Mesothelial cell of epicardium (in vitro differentiated cells): ENCODE data around the gene FRMD4A. TPM values are rescaled to one million over a fixed set of nuclear protein-coding genes. Genes with fewer than 3 reads are reported as not detected.

ENCODE experiments used
- DNase-seq, 2 experiments: peaks; one replicate each; pipeline ENCODE4 v3.0.0; 2021; ENCODE audit warnings: low spot score in 2 of 2; ENCODE audit not compliant: unreplicated experiment in 2 of 2
- H3K27ac Mint-ChIP-seq: 2 replicates; pipeline ENCODE4 v1.8.0; 2021; ENCODE audit warnings: mixed read lengths
- H3K27me3 Mint-ChIP-seq: 2 replicates; pipeline ENCODE4 v1.8.0; 2021; ENCODE audit warnings: low read depth, mixed read lengths
- H3K36me3 Mint-ChIP-seq: 2 replicates; pipeline ENCODE4 v1.8.0; 2021; ENCODE audit warnings: mixed read lengths
- H3K4me1 Mint-ChIP-seq: 2 replicates; pipeline ENCODE4 v1.8.0; 2021; ENCODE audit warnings: mixed read lengths
- H3K4me3 Mint-ChIP-seq: 2 replicates; pipeline ENCODE4 v1.8.0; 2021; ENCODE audit warnings: mild to moderate bottlenecking, moderate library complexity, mixed read lengths
- H3K9me3 Mint-ChIP-seq: 2 replicates; pipeline ENCODE4 v1.8.0; 2021; ENCODE audit warnings: mixed read lengths
- total RNA-seq: library from RNA; stranded (reverse); gene quantifications from 3 replicates; pipeline ENCODE4 v1.2.1, GENCODE V29; 2021
- TF ChIP-seq, protein P1 (sequence below): fragments of 200-600 bp; sonication (generic); IDR thresholded peaks from one replicate; pipeline ENCODE4 v1.5.0; 2021; ENCODE audit warnings: antibody characterized with exemption; ENCODE audit not compliant: unreplicated experiment

The FRMD4A gene
- total RNA-seq, 1 donor from 2014 or later, result 45.0 TPM

- H3K27ac Mint-ChIP-seq, result no peak overlapping the region
- no peak overlapping the region for H3K4me3 Mint-ChIP-seq
- H3K4me1 Mint-ChIP-seq, result peaks cover 10% of the 10 kb centered on the region
- no peaks in the 10 kb centered on the region for H3K36me3 Mint-ChIP-seq
- TF ChIP-seq, protein P1, sequence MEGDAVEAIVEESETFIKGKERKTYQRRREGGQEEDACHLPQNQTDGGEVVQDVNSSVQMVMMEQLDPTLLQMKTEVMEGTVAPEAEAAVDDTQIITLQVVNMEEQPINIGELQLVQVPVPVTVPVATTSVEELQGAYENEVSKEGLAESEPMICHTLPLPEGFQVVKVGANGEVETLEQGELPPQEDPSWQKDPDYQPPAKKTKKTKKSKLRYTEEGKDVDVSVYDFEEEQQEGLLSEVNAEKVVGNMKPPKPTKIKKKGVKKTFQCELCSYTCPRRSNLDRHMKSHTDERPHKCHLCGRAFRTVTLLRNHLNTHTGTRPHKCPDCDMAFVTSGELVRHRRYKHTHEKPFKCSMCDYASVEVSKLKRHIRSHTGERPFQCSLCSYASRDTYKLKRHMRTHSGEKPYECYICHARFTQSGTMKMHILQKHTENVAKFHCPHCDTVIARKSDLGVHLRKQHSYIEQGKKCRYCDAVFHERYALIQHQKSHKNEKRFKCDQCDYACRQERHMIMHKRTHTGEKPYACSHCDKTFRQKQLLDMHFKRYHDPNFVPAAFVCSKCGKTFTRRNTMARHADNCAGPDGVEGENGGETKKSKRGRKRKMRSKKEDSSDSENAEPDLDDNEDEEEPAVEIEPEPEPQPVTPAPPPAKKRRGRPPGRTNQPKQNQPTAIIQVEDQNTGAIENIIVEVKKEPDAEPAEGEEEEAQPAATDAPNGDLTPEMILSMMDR, result no peak
- no peak for DNase-seq
- H3K9me3 Mint-ChIP-seq, result no peaks in the 10 kb centered on the region
- peaks cover 4% of the 10 kb centered on the region for H3K27me3 Mint-ChIP-seq
Measured at GRCh38 chr10:14278533-14278932, 52.2 kb downstream of the FRMD4A start.

- Mint-ChIP-seq H3K27me3 (peaks cover 4% of the 10 kb centered on the region), H3K4me1 (no peaks in the 10 kb centered on the region), H3K36me3 (no peaks in the 10 kb centered on the region), H3K27ac (no peak overlapping the region), H3K4me3 (no peak overlapping the region), H3K9me3 (no peaks in the 10 kb centered on the region)
- no peak for DNase-seq
- TF ChIP-seq, protein P1, result no peak
Measured at GRCh38 chr10:14276210-14276609, 54.5 kb downstream of the FRMD4A start.

DNA sequence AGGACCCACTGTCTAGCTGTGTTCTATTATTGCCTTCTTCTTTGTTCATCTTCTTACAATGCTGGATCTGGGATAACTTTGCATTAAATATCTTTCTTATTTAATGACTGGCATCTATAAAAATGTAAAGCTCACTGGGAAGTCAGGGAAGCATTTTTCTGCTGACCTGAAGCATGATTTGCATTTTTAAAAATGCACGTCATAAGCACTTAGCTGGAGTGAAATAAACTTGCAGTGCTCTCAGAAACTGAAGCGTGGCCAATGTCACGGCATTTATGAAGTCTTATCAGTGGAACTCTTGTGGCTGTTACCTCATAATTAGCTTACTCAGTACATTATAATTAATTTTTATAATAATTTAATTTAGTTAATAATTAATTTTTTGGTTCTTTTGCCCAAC is 59.1 kb downstream of the FRMD4A start:
- peaks cover 4% of the 10 kb centered on the region for H3K27me3 Mint-ChIP-seq
- H3K4me1 Mint-ChIP-seq, result no peaks in the 10 kb centered on the region
- H3K27ac Mint-ChIP-seq, result no peak overlapping the region
- no peaks in the 10 kb centered on the region for H3K9me3 Mint-ChIP-seq
- H3K4me3 Mint-ChIP-seq, result no peak overlapping the region
- no peak for DNase-seq
- no peaks in the 10 kb centered on the region for H3K36me3 Mint-ChIP-seq
- TF ChIP-seq, protein P1, result no peak

DNA sequence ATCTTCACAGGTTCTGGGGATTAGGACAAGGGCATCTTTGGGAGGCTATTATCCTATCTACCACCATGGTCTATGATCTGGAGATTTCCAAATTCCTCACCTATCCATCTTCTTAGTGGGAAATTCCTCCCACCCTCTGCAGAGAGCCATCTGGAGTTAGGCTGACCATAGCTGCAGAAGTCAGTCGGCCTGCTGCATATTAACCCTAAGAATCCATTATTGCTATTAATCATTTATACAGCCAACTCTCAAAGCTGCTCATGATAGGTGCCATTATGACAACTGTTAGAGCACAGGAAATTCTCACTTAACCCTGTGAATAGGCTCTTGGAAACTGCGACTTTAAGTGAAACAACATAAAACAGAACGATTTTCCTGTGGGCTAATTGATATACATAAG is 60.4 kb downstream of the FRMD4A start:
- Mint-ChIP-seq H3K4me1 (no peaks in the 10 kb centered on the region), H3K4me3 (no peak overlapping the region), H3K9me3 (no peaks in the 10 kb centered on the region), H3K36me3 (no peaks in the 10 kb centered on the region), H3K27me3 (peaks cover 4% of the 10 kb centered on the region), H3K27ac (no peak overlapping the region)
- DNase-seq, result no peak
- TF ChIP-seq, protein P1, result no peak

DNA sequence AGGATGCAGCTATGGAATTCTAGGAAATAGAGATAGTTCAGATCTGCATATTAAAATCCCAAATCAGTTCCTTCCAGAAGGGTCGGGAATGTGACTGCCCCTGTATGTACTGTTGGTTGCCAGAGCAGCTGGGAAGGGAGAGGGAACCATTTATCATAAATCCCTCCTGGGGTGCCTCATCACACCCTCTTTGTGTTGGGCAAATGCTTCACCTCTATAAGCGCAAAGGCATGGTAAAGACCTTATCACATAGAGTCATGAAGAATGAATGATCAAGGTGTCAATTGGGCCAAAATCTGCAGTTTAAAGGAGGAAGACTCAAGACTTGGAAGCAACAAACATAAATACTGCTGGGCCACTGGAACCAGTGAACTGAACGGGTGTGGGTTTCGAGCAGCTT is 65.0 kb downstream of the FRMD4A start:
- Mint-ChIP-seq H3K27me3 (peaks cover 13% of the 10 kb centered on the region), H3K4me1 (no peaks in the 10 kb centered on the region), H3K36me3 (no peaks in the 10 kb centered on the region), H3K27ac (no peak overlapping the region), H3K9me3 (no peaks in the 10 kb centered on the region), H3K4me3 (no peak overlapping the region)
- no peak for DNase-seq
- TF ChIP-seq, protein P1, result no peak

- DNase-seq, result no peak
- Mint-ChIP-seq H3K27ac (no peak overlapping the region), H3K9me3 (peaks cover 8% of the 10 kb centered on the region), H3K4me1 (no peaks in the 10 kb centered on the region), H3K4me3 (no peak overlapping the region), H3K27me3 (peaks cover 19% of the 10 kb centered on the region), H3K36me3 (no peaks in the 10 kb centered on the region)
- TF ChIP-seq, protein P1, result no peak
Measured at GRCh38 chr10:14262836-14263425, 67.8 kb downstream of the FRMD4A start.
